ENCODE data around the gene DIAPH2. TPM values are rescaled to one million over a fixed set of nuclear protein-coding genes. Genes with fewer than 3 reads are reported as not detected.

Gene DIAPH2
- total RNA-seq, 4 donors from 2014 or later: 40.2 to 52.2 (median 44.8) TPM

- TF ChIP-seq EP300 (IDR thresholded peaks at IDR 0.05) (no peak), POLR2A (IDR thresholded peaks at IDR 0.05) (no peak)
- TF ChIP-seq, protein P1, sequence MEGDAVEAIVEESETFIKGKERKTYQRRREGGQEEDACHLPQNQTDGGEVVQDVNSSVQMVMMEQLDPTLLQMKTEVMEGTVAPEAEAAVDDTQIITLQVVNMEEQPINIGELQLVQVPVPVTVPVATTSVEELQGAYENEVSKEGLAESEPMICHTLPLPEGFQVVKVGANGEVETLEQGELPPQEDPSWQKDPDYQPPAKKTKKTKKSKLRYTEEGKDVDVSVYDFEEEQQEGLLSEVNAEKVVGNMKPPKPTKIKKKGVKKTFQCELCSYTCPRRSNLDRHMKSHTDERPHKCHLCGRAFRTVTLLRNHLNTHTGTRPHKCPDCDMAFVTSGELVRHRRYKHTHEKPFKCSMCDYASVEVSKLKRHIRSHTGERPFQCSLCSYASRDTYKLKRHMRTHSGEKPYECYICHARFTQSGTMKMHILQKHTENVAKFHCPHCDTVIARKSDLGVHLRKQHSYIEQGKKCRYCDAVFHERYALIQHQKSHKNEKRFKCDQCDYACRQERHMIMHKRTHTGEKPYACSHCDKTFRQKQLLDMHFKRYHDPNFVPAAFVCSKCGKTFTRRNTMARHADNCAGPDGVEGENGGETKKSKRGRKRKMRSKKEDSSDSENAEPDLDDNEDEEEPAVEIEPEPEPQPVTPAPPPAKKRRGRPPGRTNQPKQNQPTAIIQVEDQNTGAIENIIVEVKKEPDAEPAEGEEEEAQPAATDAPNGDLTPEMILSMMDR (IDR thresholded peaks at IDR 0.05): no peak
- H3K9me3 ChIP-seq: no peaks in the 10 kb centered on the region
- H3K27ac ChIP-seq: no peak overlapping the region
- H3K4me3 ChIP-seq: no peak overlapping the region
- no peak for DNase-seq (ENCODE audit: low spot score in 2 of 2)
- no peaks in the 10 kb centered on the region for H3K4me1 ChIP-seq
- H3K27me3 ChIP-seq: peaks cover 0 to 3% of the 10 kb centered on the region in 2 donors
- WGBS, 2 donors: 93 to 98% methylated on average over 2 of the region's 2 CpGs
- no peaks in the 10 kb centered on the region for H3K36me3 ChIP-seq
These were observed 148.7 kb downstream of the DIAPH2 start for GRCh38 chrX:96833333-96833732.

DNA sequence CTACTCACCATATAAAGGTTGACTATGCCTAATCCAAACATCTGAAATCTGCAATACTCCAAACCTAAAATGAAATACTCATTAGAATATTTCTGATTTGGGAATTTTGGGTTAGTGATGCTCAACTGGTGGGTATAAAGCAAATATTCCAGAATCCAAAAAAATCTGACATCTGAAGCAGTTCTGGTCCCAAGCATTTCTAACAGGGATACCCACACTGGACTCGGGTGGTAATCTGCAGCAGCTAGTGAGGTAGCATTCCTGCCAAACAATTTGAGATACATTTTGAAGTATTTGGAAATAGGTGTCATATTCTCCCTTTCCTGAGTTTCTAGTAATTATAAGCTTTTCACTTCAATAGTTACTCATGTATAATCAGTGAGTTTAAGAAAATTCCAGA is 149.5 kb downstream of the DIAPH2 start:
- peaks cover 0 to 3% of the 10 kb centered on the region in 2 donors for H3K27me3 ChIP-seq
- DNase-seq (ENCODE audit: low spot score in 2 of 2): no peak
- no peaks in the 10 kb centered on the region for H3K9me3 ChIP-seq
- TF ChIP-seq EP300 (IDR thresholded peaks at IDR 0.05): no peak
- TF ChIP-seq, protein P1 (IDR thresholded peaks at IDR 0.05): no peak
- TF ChIP-seq POLR2A (IDR thresholded peaks at IDR 0.05): no peak
- H3K27ac ChIP-seq: no peak overlapping the region
- WGBS, 2 donors: 84 to 91% methylated on average over 1 of the region's 1 CpG
- H3K36me3 ChIP-seq: no peaks in the 10 kb centered on the region
- no peak overlapping the region for H3K4me3 ChIP-seq
- no peaks in the 10 kb centered on the region for H3K4me1 ChIP-seq

DNA sequence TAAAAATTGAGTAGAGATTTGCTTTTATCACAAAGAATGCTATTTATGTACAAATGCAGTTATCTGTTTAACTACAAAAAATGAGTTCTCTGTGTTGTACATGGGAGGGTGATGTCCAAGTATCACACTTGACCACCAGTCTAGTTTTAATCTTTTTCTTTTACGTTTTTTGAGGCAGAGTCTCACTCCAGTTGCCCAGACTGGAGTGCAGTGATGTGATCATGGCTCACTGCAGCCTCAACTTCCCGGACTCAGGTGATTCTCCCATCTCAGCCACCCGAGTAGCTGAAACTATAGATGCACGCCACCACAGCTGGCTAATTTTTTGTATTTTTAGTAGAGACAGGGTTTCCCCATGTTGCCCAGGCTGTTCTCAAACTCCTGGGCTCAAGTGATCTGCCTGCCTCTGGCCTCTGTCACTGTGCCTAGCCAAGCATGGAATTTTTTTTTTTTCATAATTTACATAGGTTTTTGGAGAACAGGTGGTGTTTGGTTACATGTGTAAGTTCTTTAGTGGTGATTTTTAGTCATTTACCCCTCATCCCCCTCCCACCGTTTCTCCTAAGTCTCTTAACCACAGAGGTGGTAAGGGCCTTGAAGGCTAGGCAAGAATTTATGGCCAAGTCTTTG is 151.1 kb downstream of the DIAPH2 start:
- no peaks in the 10 kb centered on the region for H3K9me3 ChIP-seq
- no peak overlapping the region for H3K4me3 ChIP-seq
- no peak for TF ChIP-seq EP300 (IDR thresholded peaks at IDR 0.05)
- TF ChIP-seq, protein P1 (IDR thresholded peaks at IDR 0.05): no peak
- TF ChIP-seq POLR2A (IDR thresholded peaks at IDR 0.05): no peak
- H3K36me3 ChIP-seq: no peaks in the 10 kb centered on the region
- no peaks in the 10 kb centered on the region for H3K27me3 ChIP-seq
- DNase-seq (ENCODE audit: low spot score in 2 of 2): no peak
- no peaks in the 10 kb centered on the region for H3K4me1 ChIP-seq
- WGBS, 2 donors: 77 to 87% methylated on average over 5 of the region's 5 CpGs
- no peak overlapping the region for H3K27ac ChIP-seq

GRCh38 chrX:96837808-96838207 is 153.2 kb downstream of the DIAPH2 start:
- Histone ChIP-seq H3K4me3 (no peak overlapping the region), H3K27ac (no peak overlapping the region), H3K36me3 (no peaks in the 10 kb centered on the region), H3K27me3 (no peaks in the 10 kb centered on the region), H3K4me1 (no peaks in the 10 kb centered on the region), H3K9me3 (no peaks in the 10 kb centered on the region)
- WGBS, 2 donors: 72 to 75% methylated on average over 3 of the region's 3 CpGs
- DNase-seq (ENCODE audit: low spot score in 2 of 2): no peak
- no peak for TF ChIP-seq POLR2A (IDR thresholded peaks at IDR 0.05)
- no peak for TF ChIP-seq EP300 (IDR thresholded peaks at IDR 0.05)

DNA sequence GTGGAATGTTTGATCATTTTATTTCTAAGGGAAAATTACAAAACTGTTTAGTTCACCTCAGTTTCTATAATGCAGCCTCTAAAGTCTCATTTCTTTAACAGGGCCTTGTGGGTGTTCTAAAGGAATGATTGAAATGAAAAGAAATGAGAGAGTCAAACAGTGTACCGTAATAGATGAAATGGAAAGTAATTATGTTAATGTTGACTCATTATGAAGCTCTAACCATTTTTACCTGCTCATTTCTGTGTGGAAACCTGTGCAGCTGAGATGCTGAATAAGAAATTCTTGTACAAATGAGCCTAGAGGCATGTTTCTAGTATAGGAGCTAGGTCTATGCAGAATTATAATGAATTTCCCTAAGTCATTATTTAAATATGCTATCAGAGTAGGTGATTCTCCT is 153.9 kb downstream of the DIAPH2 start:
- Histone ChIP-seq H3K36me3 (no peaks in the 10 kb centered on the region), H3K4me3 (no peak overlapping the region), H3K4me1 (no peaks in the 10 kb centered on the region), H3K27ac (no peak overlapping the region), H3K27me3 (peaks cover 0 to 1% of the 10 kb centered on the region in 2 donors), H3K9me3 (no peaks in the 10 kb centered on the region)
- 33 to 67% methylated on average over 1 of the region's 1 CpG for WGBS, 2 donors
- TF ChIP-seq POLR2A (IDR thresholded peaks at IDR 0.05): no peak
- TF ChIP-seq, protein P1 (IDR thresholded peaks at IDR 0.05): no peak
- no peak for TF ChIP-seq EP300 (IDR thresholded peaks at IDR 0.05)
- DNase-seq (ENCODE audit: low spot score in 2 of 2): no peak

Measured in tibial nerve (tissue), 4 donors.